HepG2 (cell line): Measurements from ENCODE around the gene EFHC2.

Experiments used
- CTCF ChIP-seq: sonication (generic); formaldehyde crosslinking; IDR thresholded peaks from 2 replicates; pipeline ENCODE4 v1.5.0; 2020; ENCODE audit warnings: mild to moderate bottlenecking, missing genetic modification reagents, moderate library complexity
- E2F1 ChIP-seq: sonication (generic); formaldehyde crosslinking; IDR thresholded peaks from 2 replicates; pipeline ENCODE4 v1.5.0; 2020; ENCODE audit warnings: missing genetic modification reagents
- FOSL1 ChIP-seq: sonication (generic); formaldehyde crosslinking; IDR thresholded peaks from 2 replicates; pipeline ENCODE4 v1.9.0; 2021; ENCODE audit warnings: missing genetic modification reagents, borderline replicate concordance
- POLR2A ChIP-seq, 2 experiments: IDR thresholded peaks; 2 replicates each; pipeline ENCODE4 v1.6.1; 2011; ENCODE audit warnings: low read depth in 2 of 2, low read length in 2 of 2, mild to moderate bottlenecking in 1 of 2, moderate library complexity in 1 of 2; ENCODE audit not compliant: insufficient read depth in 1 of 2
- ZBTB43 ChIP-seq: sonication (generic); formaldehyde crosslinking; conservative IDR thresholded peaks from 2 replicates; pipeline ENCODE4 v1.4.0; 2020; ENCODE audit warnings: missing genetic modification reagents
- ZNF10 ChIP-seq: sonication (generic); formaldehyde crosslinking; IDR thresholded peaks from 2 replicates; pipeline ENCODE4 v1.4.0; 2020; ENCODE audit warnings: mild to moderate bottlenecking, low read depth, missing genetic modification reagents, borderline replicate concordance
- ZNF232 ChIP-seq: sonication (generic); formaldehyde crosslinking; IDR thresholded peaks from 2 replicates; pipeline ENCODE4 v1.4.0; 2020; ENCODE audit warnings: missing genetic modification reagents, borderline replicate concordance
- ZNF318 ChIP-seq: sonication (generic); formaldehyde crosslinking; IDR thresholded peaks from 2 replicates; pipeline ENCODE4 v1.4.0; 2020; ENCODE audit warnings: mild to moderate bottlenecking, missing genetic modification reagents
- ZNF510 ChIP-seq: sonication (generic); formaldehyde crosslinking; IDR thresholded peaks from 2 replicates; pipeline ENCODE4 v1.4.0; 2020; ENCODE audit warnings: low read depth, mild to moderate bottlenecking, missing genetic modification reagents

- TF ChIP-seq ZBTB43 (CRISPR knock-in tag) = no peak
- TF ChIP-seq ZNF232 = no peak
- TF ChIP-seq FOSL1 = no peak
- TF ChIP-seq ZNF318 = no peak
- TF ChIP-seq E2F1 = no peak
- TF ChIP-seq CTCF = no peak
- no peak for TF ChIP-seq ZNF10 (CRISPR knock-in tag)
- no peak for TF ChIP-seq ZNF510
- no peak for TF ChIP-seq POLR2A (IDR thresholded peaks at IDR 0.05; ENCODE audit: insufficient read depth in 1 of 2, low read depth in 2 of 2, low read length in 2 of 2)
Measured at GRCh38 chrX:44261286-44261685, 82.2 kb downstream of the EFHC2 start.
